Hepatocyte (in vitro differentiated cells): Measurements from ENCODE around the gene NINJ1. TPM values are rescaled to one million over a fixed set of nuclear protein-coding genes. Genes with fewer than 3 reads are reported as not detected.
A peak's percentile ranks its signal among the peaks of the same experiment; 100 is the strongest.

Experiments used
- DNase-seq: peaks from one replicate; pipeline ENCODE4 v3.0.0-alpha.2; 2016; ENCODE audit warnings: low spot score
- H2AFZ ChIP-seq: fragments of 200-600 bp; sonication (generic); 2 replicates; pipeline ENCODE4 v1.6.0; 2016; ENCODE audit warnings: antibody characterized with exemption, mild to moderate bottlenecking
- H3K27ac ChIP-seq: fragments of 200-600 bp; sonication (generic); 2 replicates; pipeline ENCODE4 v1.5.1; 2016; ENCODE audit warnings: mild to moderate bottlenecking
- H3K27me3 ChIP-seq: fragments of 200-600 bp; sonication (generic); 2 replicates; pipeline ENCODE4 v1.6.1; 2016
- H3K36me3 ChIP-seq: fragments of 200-600 bp; sonication (generic); replicated peaks from 2 replicates; pipeline ENCODE4 v1.5.1; 2016; ENCODE audit warnings: low read depth; ENCODE audit not compliant: insufficient read depth
- H3K4me1 ChIP-seq: fragments of 200-600 bp; sonication (generic); 2 replicates; pipeline ENCODE4 v1.5.1; 2016; ENCODE audit warnings: mild to moderate bottlenecking, moderate library complexity; ENCODE audit not compliant: insufficient read depth
- H3K4me2 ChIP-seq: fragments of 200-600 bp; sonication (generic); 2 replicates; pipeline ENCODE4 v1.6.0; 2016
- H3K4me3 ChIP-seq: fragments of 200-600 bp; sonication (generic); 2 replicates; pipeline ENCODE4 v1.5.1; 2016; ENCODE audit warnings: mild to moderate bottlenecking
- H3K79me2 ChIP-seq: fragments of 200-600 bp; sonication (generic); 2 replicates; pipeline ENCODE4 v1.6.0; 2017; ENCODE audit warnings: mild to moderate bottlenecking
- H3K9me2 ChIP-seq: fragments of 200-600 bp; sonication (generic); replicated peaks from 2 replicates; pipeline ENCODE4 v1.6.0; 2017; ENCODE audit warnings: mild to moderate bottlenecking; ENCODE audit not compliant: insufficient read depth
- H3K9me3 ChIP-seq: fragments of 200-600 bp; sonication (generic); 2 replicates; pipeline ENCODE4 v1.5.1; 2016; ENCODE audit warnings: low read depth, mild to moderate bottlenecking
- H4K20me1 ChIP-seq: fragments of 200-600 bp; sonication (generic); 2 replicates; pipeline ENCODE4 v1.6.0; 2016; ENCODE audit warnings: mild to moderate bottlenecking; ENCODE audit not compliant: insufficient read depth, poor library complexity, severe bottlenecking
- EZH2 ChIP-seq: fragments of 200-600 bp; sonication (generic); IDR thresholded peaks from 2 replicates; pipeline ENCODE4 v1.6.1; 2016; ENCODE audit warnings: antibody characterized with exemption, mild to moderate bottlenecking, borderline replicate concordance
- EZH2phosphoT487 ChIP-seq: fragments of 200-600 bp; sonication (generic); IDR thresholded peaks from one replicate; pipeline ENCODE4 v1.6.1; 2018; ENCODE audit warnings: antibody characterized with exemption, mild to moderate bottlenecking, low read depth, moderate library complexity; ENCODE audit not compliant: unreplicated experiment, severe bottlenecking
- WGBS: methylation state at CpG from one replicate; pipeline ENCODE4 v1.1.6; 2016; ENCODE audit warnings: low lambda C conversion rate; ENCODE audit errors: missing lambda C conversion rate; 5-methylcytosine and 5-hydroxymethylcytosine counted together
- polyA plus RNA-seq: library from polyadenylated mRNA; unstranded; fragments of >200 nt; fragmentation: Nextera tagmentation; extraction: Ambion mirVana; gene quantifications from 2 replicates; pipeline ENCODE4 v1.2.1, GENCODE V29; 2016
- total RNA-seq: library from RNA; depleted of rRNA; stranded (reverse); fragments of >200 nt; gene quantifications from 2 replicates; pipeline ENCODE4 v1.2.3, GENCODE V29; 2014
- TF ChIP-seq, protein P1 (sequence below): fragments of 200-600 bp; sonication (generic); IDR thresholded peaks from 2 replicates; pipeline ENCODE4 v1.5.1; 2016; ENCODE audit warnings: antibody characterized with exemption, mild to moderate bottlenecking; ENCODE audit not compliant: poor library complexity

Gene NINJ1
- total and polyA plus RNA-seq, 2 experiments from 2014 or later = 55.4 to 135 TPM

DNA sequence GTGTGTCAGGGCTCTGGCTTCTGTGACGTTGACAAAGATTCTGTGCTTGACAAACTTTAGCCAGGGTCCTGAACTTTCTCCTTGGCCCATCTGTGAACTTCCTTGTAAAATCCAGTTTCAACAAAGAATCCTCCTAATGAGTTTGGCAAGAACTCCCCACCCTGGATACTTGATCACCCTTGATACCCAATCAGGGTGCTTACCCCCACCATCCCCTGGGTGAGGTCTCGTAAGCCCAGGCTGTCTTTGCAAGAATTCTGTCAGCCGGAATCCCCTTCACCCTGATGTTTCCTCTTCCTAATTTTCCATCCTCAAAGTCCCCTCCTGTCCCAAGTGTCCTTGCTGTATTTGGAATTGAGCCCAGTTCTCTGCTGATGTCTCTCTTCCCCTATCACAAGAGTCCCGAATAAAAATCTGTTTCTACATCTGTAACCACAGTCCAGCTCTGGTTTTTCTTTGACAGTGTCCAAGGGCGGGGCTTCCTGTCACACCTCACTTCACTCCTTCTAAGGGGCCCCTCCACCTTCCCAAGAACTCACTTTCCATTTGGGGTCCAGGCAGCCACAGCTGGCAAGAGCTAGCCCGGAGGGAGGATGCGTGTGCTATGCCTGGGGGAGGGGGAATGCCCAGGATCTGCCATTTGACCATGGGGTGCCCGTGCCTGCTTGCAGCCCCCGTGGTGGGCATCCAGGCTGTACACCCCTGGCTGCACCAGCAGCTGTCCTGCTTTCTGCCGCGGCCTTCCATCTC lies 40.7 kb downstream of the NINJ1 start:
- Histone ChIP-seq H3K27ac (peak overlapping the region; percentile 73), H3K4me3 (no peak overlapping the region), H3K27me3 (no peaks in the 10 kb centered on the region), H2AFZ (no peak overlapping the region), H3K36me3 (no peaks in the 10 kb centered on the region), H3K9me3 (no peaks in the 10 kb centered on the region), H3K4me2 (no peak overlapping the region), H3K4me1 (peaks cover 29% of the 10 kb centered on the region), H3K79me2 (peaks cover 20% of the 10 kb centered on the region), H3K9me2 (no peaks in the 10 kb centered on the region), H4K20me1 (no peaks in the 10 kb centered on the region)
- TF ChIP-seq EZH2phosphoT487 (no peak), EZH2 (no peak)
- TF ChIP-seq, protein P1, sequence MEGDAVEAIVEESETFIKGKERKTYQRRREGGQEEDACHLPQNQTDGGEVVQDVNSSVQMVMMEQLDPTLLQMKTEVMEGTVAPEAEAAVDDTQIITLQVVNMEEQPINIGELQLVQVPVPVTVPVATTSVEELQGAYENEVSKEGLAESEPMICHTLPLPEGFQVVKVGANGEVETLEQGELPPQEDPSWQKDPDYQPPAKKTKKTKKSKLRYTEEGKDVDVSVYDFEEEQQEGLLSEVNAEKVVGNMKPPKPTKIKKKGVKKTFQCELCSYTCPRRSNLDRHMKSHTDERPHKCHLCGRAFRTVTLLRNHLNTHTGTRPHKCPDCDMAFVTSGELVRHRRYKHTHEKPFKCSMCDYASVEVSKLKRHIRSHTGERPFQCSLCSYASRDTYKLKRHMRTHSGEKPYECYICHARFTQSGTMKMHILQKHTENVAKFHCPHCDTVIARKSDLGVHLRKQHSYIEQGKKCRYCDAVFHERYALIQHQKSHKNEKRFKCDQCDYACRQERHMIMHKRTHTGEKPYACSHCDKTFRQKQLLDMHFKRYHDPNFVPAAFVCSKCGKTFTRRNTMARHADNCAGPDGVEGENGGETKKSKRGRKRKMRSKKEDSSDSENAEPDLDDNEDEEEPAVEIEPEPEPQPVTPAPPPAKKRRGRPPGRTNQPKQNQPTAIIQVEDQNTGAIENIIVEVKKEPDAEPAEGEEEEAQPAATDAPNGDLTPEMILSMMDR = no peak
- WGBS = 74% methylated on average over 11 of the region's 11 CpGs
- peak; percentile 47 for DNase-seq

DNA sequence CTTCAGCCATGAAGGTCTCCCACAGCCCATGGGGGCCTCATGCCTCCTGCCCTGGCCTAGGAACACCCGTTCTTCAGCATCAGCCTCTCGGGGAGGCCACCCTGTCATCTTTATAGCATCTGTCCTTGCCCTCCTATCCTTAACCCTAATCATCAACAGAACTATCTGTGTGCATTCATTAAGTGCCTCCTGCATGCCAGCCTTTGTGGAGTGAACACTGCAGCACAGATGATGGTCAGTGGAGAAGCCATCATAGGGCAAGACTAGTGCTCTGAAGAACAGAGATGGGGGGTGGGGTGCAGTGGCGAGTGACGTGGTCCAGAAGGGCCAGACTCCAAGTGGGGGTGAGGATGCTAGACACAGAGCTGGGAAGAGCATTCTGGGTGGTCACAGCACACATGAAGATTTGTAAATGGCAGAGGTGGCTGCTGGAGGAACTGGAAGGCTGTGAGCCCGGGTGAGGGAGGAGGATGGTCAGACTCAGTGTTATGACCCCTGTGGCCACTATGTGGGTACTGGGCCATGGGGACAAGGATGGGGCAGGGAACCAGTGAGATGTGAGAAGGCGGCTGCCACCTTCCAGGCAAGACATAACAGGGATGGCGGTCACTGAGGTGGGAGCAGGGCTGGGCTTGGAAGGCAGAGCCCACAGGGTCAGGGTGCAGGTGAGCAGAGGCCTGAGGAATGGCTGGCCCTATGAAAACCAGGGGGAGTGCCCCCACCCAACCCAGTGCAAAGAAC lies 41.6 kb downstream of the NINJ1 start:
- Histone ChIP-seq H4K20me1 (no peaks in the 10 kb centered on the region), H3K9me2 (no peaks in the 10 kb centered on the region), H3K4me3 (no peak overlapping the region), H3K9me3 (no peaks in the 10 kb centered on the region), H2AFZ (no peak overlapping the region), H3K4me1 (peaks cover 20% of the 10 kb centered on the region), H3K4me2 (no peak overlapping the region), H3K36me3 (no peaks in the 10 kb centered on the region), H3K27ac (peak overlapping the region; percentile 73), H3K27me3 (no peaks in the 10 kb centered on the region), H3K79me2 (peaks cover 12% of the 10 kb centered on the region)
- peak; percentile 3 for DNase-seq
- WGBS = 91% methylated on average over 7 of the region's 7 CpGs
- TF ChIP-seq EZH2phosphoT487 (no peak), EZH2 (no peak)
- TF ChIP-seq, protein P1 = no peak

DNA sequence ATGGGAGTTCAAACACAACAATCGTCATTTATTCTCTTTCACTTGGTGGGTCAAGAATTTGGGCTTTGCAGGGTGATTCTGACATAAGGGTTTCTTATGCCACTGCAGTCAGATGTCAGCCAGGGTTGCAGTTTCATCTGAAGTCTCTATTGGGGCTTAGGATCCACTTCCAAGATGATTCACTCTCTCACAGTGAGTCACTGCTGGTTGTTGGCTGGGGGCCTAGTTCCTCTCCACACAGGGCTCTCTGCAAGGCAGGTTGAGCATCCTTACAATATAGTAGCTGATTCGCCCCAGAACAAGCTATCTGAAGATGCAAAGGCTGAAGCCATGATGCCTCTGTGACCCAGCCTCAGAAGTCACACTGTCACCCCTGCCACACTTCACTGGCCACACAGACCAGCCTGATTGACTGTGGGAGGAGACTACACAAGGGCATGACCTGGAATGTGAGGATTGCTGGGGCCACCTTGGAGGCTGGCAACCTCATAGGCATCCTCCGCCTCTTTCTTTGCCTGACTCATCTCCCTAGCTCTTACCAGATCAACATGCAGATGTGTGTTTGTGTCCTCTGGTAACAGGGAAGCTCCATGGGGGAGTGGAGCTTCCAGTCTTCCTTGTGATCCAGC lies 42.5 kb downstream of the NINJ1 start:
- Histone ChIP-seq H4K20me1 (no peaks in the 10 kb centered on the region), H3K4me3 (no peak overlapping the region), H3K9me2 (no peaks in the 10 kb centered on the region), H3K27me3 (no peaks in the 10 kb centered on the region), H3K36me3 (no peaks in the 10 kb centered on the region), H3K4me2 (no peak overlapping the region), H3K27ac (peak overlapping the region; percentile 35), H3K4me1 (peaks cover 11% of the 10 kb centered on the region), H2AFZ (no peak overlapping the region), H3K79me2 (peaks cover 3% of the 10 kb centered on the region), H3K9me3 (no peaks in the 10 kb centered on the region)
- 88% methylated on average over 3 of the region's 3 CpGs for WGBS
- TF ChIP-seq, protein P1 = no peak
- TF ChIP-seq EZH2 (no peak), EZH2phosphoT487 (no peak)
- peak; percentile 58 for DNase-seq
